Measurements from ENCODE around the gene TTLL13.

Gene TTLL13

DNA sequence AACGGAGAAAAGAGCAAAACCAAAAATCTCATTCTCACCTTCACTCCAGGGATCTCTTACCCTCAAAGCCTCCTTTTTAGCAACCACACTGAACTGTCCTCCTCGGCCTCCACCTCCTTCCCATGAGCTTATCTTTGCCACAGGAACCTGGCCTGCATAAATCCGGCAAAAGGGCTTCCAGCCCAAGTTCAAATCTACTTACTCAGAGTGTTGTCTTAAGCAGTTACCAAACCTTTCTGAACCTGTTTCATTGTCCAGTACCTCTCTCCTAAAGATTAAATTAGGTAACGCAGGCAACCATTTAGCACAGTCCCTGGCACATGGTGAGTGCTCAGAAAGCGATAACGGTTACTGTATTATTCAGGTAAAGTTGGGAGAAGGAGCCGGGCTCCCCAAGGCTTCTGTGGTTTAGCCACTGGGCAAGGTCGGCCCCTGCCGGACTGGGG lies 16.4 kb upstream of the TTLL13 start:
- DNase-seq (ENCODE audit: insufficient read length, low spot score) (no peak), FAIRE-seq (no peak)
- no peak for TF ChIP-seq SPI1 (IDR thresholded peaks at IDR 0.05; ENCODE audit: low read depth, low read length)

DNA sequence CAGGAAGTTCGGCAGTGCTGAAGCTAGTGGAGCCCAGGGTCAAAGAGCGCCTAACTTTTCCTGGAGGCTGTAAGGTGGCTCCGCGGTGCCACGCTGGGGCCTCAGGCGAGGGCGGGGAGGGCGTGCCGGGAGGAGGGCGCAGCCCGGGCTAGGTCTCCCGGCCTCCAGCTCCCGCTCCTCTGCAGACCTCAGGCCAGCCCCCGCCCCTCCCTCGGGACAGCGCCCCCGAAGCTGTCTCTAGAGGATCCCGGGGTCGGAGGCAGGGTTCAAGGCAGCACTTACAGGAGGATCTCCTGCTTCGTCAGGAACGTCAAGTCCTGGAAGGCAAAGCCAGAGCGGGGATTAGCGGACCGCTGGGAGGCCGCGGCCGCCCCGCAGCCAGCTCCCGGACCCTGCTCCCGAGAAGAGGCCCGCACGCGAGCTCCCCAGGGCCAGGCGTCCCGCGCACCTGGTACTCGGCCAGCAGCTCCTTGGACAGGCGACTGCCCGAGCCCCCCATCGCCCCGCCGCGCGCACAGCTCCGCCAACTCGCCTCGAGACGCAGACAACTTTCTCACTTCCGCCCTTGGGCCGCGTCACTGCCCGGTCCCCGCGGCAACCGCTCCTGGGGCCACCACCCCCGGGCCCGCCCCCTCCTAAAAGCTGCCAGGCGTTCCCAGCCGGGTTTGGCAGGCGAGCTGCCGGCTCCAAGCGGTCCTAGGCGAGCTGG lies 15.8 kb upstream of the TTLL13 start, which contains the start of gene CIB1:
CIB1 (minus strand) TSS at position 555 of the 709 bp plus-strand sequence; CDS start at position 499, 56 bp downstream.
- TF ChIP-seq TAF1 (IDR thresholded peaks at IDR 0.05; ENCODE audit: low read depth, low read length), result no peak; the same call in none of the 2 replicates
- peak; percentile 32; the same call in 1 of the 2 replicates for TF ChIP-seq POLR2A (IDR thresholded peaks at IDR 0.05; ENCODE audit: low read depth, low read length)
- TF ChIP-seq SPI1 (IDR thresholded peaks at IDR 0.05; ENCODE audit: low read depth, low read length), result peak; percentile 91
- TF ChIP-seq POU2F2 (IDR thresholded peaks at IDR 0.05; ENCODE audit: low read depth, low read length), result no peak
- TF ChIP-seq PAX5 (IDR thresholded peaks at IDR 0.05; ENCODE audit: insufficient read depth, low read length, severe bottlenecking), result peak; percentile 56
- peak; percentile 70 for TF ChIP-seq POLR2AphosphoS5 (IDR thresholded peaks at IDR 0.05; ENCODE audit: low read depth, low read length)
- FAIRE-seq (peak; percentile 92), DNase-seq (ENCODE audit: insufficient read length, low spot score) (peak; percentile 98)

DNA sequence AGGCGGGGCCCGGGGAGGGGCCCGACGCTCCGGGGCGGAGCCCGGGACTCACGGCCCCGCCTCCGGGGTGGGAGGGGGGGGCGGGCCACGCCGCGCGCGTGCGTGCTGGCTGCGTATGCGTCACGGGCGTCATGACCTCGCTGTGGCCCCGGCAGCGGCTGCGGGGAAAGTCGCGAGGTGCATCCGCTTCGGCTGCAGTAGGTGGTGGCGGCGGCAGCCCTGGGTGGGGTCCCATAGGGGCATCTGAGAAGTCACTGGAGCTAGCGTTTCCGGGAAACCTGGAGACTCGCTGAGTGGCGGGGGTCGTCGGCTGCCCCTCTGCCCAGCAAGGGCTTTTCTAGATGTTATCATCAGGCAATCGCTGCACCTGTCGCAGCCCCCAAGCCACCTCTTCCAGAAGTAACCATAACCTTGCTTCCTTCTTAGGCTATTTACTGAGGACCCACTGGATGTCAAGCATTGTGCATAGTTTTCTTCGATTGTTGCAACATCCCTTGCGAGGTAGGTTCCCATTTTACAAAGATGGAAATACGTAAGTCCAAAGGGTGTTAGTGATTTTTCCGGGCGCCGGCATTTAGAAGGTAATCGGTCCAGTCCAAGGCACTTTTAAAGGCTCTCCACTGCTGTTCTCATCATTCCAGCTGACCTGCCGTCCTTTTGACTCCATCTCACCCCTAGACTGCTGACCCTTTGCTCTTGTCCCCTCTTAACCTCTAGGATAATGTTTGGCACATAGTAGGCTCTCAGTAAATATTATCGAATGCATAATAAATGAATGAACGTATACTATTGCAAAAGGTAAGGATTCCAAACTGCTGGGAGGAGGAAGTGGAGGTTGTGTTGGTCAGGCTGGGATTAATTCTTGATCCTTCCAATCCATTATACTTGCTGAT lies 15.0 kb upstream of the TTLL13 start, which contains the start of gene GDPGP1:
GDPGP1 (plus strand) TSS at position 114 of the 893 bp plus-strand sequence. CDS start 6,700 bp downstream, outside the sequence.
- DNase-seq (ENCODE audit: insufficient read length, low spot score) (no peak), FAIRE-seq (peak; percentile 38)
- no peak; the same call in none of the 2 replicates for TF ChIP-seq POU2F2 (IDR thresholded peaks at IDR 0.05; ENCODE audit: low read depth, low read length)
- TF ChIP-seq TAF1 (IDR thresholded peaks at IDR 0.05; ENCODE audit: low read depth, low read length), result 0 out of 2 replicates have a peak, but pooled peaks have one; percentile 29
- TF ChIP-seq POLR2A (IDR thresholded peaks at IDR 0.05; ENCODE audit: low read depth, low read length), result peak; percentile 85
- TF ChIP-seq POLR2AphosphoS5 (IDR thresholded peaks at IDR 0.05; ENCODE audit: low read depth, low read length), result peak; percentile 78

DNA sequence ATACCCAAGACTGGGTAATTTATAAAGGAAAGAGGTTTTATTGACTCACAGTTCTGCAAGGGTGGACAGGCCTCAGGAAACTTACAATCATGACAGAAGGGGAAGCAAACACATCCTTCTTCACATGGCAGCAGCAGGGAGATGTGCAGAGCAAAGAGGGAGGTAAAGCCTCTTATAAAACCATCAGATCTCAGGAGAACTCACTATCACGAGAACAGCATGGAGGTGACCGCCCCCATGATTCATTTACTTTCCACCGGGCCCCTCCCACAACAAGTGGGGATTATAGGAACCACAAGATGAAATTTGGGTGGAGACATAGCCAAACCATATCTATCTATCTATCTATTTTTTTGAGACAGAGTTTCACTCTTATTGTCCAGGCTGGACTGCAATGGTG lies 10.0 kb upstream of the TTLL13 start:
- no peak for DNase-seq (ENCODE audit: insufficient read length, low spot score)
- no peak for FAIRE-seq
- TF ChIP-seq TAF1 (IDR thresholded peaks at IDR 0.05; ENCODE audit: low read depth, low read length) (no peak), PAX5 (IDR thresholded peaks at IDR 0.05; ENCODE audit: insufficient read depth, low read length, severe bottlenecking) (no peak), SPI1 (IDR thresholded peaks at IDR 0.05; ENCODE audit: low read depth, low read length) (no peak), POLR2A (IDR thresholded peaks at IDR 0.05; ENCODE audit: low read depth, low read length) (no peak), POLR2AphosphoS5 (IDR thresholded peaks at IDR 0.05; ENCODE audit: low read depth, low read length) (no peak), POU2F2 (IDR thresholded peaks at IDR 0.05; ENCODE audit: low read depth, low read length) (no peak)

DNA sequence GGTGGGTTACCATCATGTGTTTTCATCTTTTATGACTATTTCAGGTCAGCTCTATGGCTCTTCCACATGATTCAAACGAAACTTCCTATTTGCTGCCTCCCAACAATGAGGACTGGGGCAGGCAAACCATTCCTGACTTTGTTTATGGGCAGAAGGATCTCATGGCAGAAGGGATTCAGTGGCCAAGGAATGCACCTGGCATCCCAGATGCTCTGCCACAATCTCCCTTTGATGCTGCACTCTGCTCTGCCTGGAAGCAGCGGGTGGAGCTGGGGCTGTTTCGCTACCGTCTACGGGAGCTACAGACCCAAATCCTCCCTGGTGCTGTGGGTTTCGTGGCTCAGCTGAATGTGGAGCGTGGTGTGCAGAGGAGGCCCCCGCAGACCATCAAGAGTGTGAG lies 8.5 kb upstream of the TTLL13 start:
- no peak for FAIRE-seq
- TF ChIP-seq TAF1 (IDR thresholded peaks at IDR 0.05; ENCODE audit: low read depth, low read length) (no peak), SPI1 (IDR thresholded peaks at IDR 0.05; ENCODE audit: low read depth, low read length) (no peak), POU2F2 (IDR thresholded peaks at IDR 0.05; ENCODE audit: low read depth, low read length) (no peak), PAX5 (IDR thresholded peaks at IDR 0.05; ENCODE audit: insufficient read depth, low read length, severe bottlenecking) (no peak), POLR2AphosphoS5 (IDR thresholded peaks at IDR 0.05; ENCODE audit: low read depth, low read length) (no peak), POLR2A (IDR thresholded peaks at IDR 0.05; ENCODE audit: low read depth, low read length) (no peak)
- DNase-seq (ENCODE audit: insufficient read length, low spot score), result no peak

DNA sequence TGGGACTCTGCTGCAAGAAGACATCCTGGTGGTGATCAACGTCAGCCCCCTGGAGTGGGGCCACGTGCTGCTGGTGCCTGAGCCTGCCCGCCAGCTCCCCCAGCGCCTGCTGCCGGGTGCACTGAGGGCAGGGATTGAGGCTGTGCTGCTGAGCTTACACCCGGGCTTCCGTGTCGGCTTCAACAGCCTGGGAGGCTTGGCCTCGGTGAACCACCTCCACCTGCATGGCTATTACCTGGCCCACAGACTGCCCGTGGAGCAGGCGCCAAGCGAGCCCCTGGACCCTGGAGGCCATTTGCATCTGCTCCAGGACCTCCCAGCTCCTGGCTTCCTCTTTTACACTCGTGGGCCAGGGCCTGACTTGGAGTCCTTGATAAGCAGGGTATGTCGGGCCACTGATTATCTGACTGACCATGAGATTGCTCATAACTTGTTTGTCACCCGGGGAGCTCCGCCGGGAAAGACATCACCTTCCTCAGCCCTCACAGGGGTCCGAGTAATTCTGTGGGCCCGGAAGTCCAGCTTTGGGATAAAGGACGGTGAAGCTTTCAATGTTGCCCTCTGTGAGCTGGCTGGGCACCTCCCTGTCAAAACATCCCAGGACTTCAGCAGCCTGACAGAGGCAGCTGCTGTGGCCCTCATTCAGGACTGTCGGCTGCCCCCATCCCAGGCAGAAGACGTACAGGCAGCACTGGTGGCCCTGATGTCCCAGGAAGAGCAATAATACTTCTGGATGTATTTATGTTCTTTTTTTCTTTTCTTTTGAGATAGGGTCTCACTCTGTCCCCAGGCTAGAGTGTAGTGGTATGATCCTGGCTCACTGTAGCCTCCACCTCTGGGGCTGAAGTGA lies 7.8 kb upstream of the TTLL13 start:
- no peak for FAIRE-seq
- no peak for DNase-seq (ENCODE audit: insufficient read length, low spot score)
- TF ChIP-seq SPI1 (IDR thresholded peaks at IDR 0.05; ENCODE audit: low read depth, low read length) (no peak), POLR2A (IDR thresholded peaks at IDR 0.05; ENCODE audit: low read depth, low read length) (no peak), TAF1 (IDR thresholded peaks at IDR 0.05; ENCODE audit: low read depth, low read length) (no peak), POU2F2 (IDR thresholded peaks at IDR 0.05; ENCODE audit: low read depth, low read length) (no peak), PAX5 (IDR thresholded peaks at IDR 0.05; ENCODE audit: insufficient read depth, low read length, severe bottlenecking) (no peak), POLR2AphosphoS5 (IDR thresholded peaks at IDR 0.05; ENCODE audit: low read depth, low read length) (no peak)

DNA sequence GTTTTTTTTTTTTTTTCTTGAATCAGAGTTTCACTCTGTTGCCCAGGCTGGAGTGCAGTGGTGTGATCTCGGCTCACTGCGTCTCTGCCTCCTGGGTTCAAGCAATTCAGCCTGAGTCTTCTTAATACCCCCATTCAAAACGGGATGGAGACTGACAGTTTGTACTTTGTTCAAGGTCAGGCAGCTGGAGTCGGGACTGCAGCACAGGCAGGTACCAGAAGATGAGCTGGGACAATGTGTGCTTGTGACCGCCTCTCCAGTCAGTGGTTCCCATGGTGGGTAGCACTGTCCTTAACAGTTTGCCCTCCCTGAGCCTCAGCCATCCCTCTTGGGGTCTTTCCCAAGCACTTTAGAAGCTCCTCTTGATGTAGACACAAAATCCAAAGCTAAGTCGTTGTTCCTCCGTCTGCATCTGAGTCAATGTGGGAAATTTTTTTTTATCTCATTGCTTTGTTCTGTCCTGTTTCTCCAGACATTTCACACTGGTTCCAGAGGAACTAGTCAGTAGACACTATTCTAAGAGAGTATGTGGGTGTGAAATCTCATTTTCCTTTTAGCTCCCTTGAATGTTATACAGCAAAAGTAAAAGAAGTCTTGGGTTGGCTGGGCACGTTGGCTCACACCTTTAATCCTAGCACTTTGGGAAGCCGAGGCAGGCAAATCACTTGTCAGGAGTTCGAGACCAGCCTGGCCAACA lies 5.3 kb upstream of the TTLL13 start:
- FAIRE-seq (no peak), DNase-seq (ENCODE audit: insufficient read length, low spot score) (no peak)
- no peak for TF ChIP-seq TAF1 (IDR thresholded peaks at IDR 0.05; ENCODE audit: low read depth, low read length)
- TF ChIP-seq POLR2A (IDR thresholded peaks at IDR 0.05; ENCODE audit: low read depth, low read length), result no peak
- no peak for TF ChIP-seq POLR2AphosphoS5 (IDR thresholded peaks at IDR 0.05; ENCODE audit: low read depth, low read length)
- no peak for TF ChIP-seq POU2F2 (IDR thresholded peaks at IDR 0.05; ENCODE audit: low read depth, low read length)
- TF ChIP-seq SPI1 (IDR thresholded peaks at IDR 0.05; ENCODE audit: low read depth, low read length), result no peak
- TF ChIP-seq PAX5 (IDR thresholded peaks at IDR 0.05; ENCODE audit: insufficient read depth, low read length, severe bottlenecking), result no peak

DNA sequence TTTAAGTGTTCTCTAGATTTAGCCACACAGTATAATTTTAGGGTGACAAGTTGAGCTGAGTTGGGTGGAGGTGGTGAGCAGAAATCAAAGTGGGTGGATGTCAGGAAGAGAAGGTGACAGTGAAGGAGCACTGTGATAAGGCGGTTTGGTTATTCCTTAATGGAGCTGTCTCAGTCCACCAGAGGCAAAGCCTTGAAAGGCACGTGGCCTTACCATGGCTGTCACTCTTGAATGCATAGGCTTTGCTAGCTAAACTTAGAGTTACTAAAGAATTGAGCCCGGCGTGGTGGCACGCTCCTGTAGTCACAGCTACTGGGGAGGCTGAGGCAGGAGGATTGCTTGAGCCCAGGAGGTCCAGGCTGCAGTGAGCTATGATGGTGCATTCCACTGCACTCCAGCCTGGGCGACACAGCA lies 560 bp upstream of the TTLL13 start:
- TF ChIP-seq PAX5 (IDR thresholded peaks at IDR 0.05; ENCODE audit: insufficient read depth, low read length, severe bottlenecking) (no peak), POLR2AphosphoS5 (IDR thresholded peaks at IDR 0.05; ENCODE audit: low read depth, low read length) (no peak), POU2F2 (IDR thresholded peaks at IDR 0.05; ENCODE audit: low read depth, low read length) (no peak), TAF1 (IDR thresholded peaks at IDR 0.05; ENCODE audit: low read depth, low read length) (no peak), POLR2A (IDR thresholded peaks at IDR 0.05; ENCODE audit: low read depth, low read length) (no peak), SPI1 (IDR thresholded peaks at IDR 0.05; ENCODE audit: low read depth, low read length) (no peak)
- FAIRE-seq (no peak), DNase-seq (ENCODE audit: insufficient read length, low spot score) (no peak)

Measured in GM12891 (cell line).